ENCODE measurements around the gene TRPM2.

DNA sequence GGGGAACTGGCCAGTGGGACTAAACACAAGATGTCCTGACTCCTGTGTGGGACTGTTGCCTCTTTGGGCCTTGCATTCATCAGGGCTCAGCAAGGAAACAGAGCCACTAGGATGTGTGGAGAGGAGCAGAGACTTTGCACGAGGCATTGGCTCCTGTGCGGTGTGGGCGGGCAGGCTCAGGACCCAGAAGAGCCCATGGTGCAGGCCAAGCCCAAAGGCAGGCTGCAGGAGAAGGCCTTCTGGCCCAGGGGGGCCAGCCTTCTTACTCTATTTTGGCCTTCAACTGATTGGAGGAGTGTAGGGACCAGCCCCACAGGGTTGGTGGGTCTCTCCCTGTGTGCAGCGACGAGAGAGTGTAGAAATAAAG, 125.4 kb downstream of the TRPM2 start:
- TF ChIP-seq, protein P1, sequence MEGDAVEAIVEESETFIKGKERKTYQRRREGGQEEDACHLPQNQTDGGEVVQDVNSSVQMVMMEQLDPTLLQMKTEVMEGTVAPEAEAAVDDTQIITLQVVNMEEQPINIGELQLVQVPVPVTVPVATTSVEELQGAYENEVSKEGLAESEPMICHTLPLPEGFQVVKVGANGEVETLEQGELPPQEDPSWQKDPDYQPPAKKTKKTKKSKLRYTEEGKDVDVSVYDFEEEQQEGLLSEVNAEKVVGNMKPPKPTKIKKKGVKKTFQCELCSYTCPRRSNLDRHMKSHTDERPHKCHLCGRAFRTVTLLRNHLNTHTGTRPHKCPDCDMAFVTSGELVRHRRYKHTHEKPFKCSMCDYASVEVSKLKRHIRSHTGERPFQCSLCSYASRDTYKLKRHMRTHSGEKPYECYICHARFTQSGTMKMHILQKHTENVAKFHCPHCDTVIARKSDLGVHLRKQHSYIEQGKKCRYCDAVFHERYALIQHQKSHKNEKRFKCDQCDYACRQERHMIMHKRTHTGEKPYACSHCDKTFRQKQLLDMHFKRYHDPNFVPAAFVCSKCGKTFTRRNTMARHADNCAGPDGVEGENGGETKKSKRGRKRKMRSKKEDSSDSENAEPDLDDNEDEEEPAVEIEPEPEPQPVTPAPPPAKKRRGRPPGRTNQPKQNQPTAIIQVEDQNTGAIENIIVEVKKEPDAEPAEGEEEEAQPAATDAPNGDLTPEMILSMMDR (IDR thresholded peaks at IDR 0.05 in 4 of 5, conservative IDR thresholded peaks at IDR 0.05 in 1 of 5): no peak
- TF ChIP-seq POLR2A (IDR thresholded peaks at IDR 0.05): no peak
